ENCODE data around the gene CCDC63.

- TF ChIP-seq ELK1 (CRISPR knock-in tag; IDR thresholded peaks at IDR 0.05) = no peak
- no peak for TF ChIP-seq NR3C1 (CRISPR knock-in tag; IDR thresholded peaks at IDR 0.05)
- TF ChIP-seq NR2C2 (CRISPR knock-in tag; IDR thresholded peaks at IDR 0.05) = no peak
- no peak for TF ChIP-seq NR2C2 (tag; IDR thresholded peaks at IDR 0.05)
- no peak for TF ChIP-seq EZH2 (IDR thresholded peaks at IDR 0.05; ENCODE audit: borderline replicate concordance, low read depth, low read length)
- TF ChIP-seq FOXJ3 (CRISPR knock-in tag; IDR thresholded peaks at IDR 0.05) = no peak
- no peak for TF ChIP-seq SNRNP70 (optimal IDR thresholded peaks at IDR 0.05; ENCODE audit: low read depth, low read length)
- no peak for TF ChIP-seq ZNF586 (CRISPR knock-in tag; conservative IDR thresholded peaks at IDR 0.05)
- no peak for TF ChIP-seq BMI1 (IDR thresholded peaks at IDR 0.05; ENCODE audit: low read length)
- TF ChIP-seq ATF1 (CRISPR knock-in tag; IDR thresholded peaks at IDR 0.05) = no peak
- no peak for TF ChIP-seq ATF1 (tag; IDR thresholded peaks at IDR 0.05)
These were observed 2.0 kb upstream of the CCDC63 start for GRCh38 chr12:110844551-110845338.

Measured in K562 (cell line).